ENCODE results near the gene NISCH. TPM values are rescaled to one million over a fixed set of nuclear protein-coding genes. Genes with fewer than 3 reads are reported as not detected.

The NISCH gene
- total and polyA plus RNA-seq, 2 of the 8 experiments (the other 6 are each of a cell fraction or from before 2014, with no cell fraction given) = 71.2 to 71.9 TPM

DNA sequence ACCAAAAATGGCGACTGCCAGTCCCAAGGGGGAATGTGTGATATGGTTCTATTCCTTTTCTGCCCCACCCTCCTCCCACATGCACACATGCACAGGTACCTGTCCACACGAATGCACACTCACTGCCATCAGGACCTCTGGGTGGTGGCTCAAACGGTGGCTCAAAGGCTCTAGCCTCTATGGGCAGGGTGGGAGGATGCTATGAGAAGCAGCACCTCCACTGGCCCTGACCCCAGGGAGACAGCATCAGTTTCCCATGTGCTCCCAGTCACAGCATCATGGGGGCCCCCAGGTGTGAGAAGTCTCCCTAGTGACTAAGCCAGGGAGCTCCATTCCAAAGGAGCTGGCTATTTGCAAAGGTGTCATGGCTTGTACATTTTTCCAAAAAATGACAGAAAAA lies 26.4 kb upstream of the NISCH start:
- Histone ChIP-seq H3K9me3 (ENCODE audit: insufficient read depth in 2 of 2, low read depth in 1 of 2, low read length in 1 of 2) (no peaks in the 10 kb centered on the region), H3K14ac (ENCODE audit: insufficient read length) (no peak overlapping the region), H3K79me2 (ENCODE audit: control insufficient read depth in 1 of 2, insufficient read depth in 2 of 2, low read length in 2 of 2) (no peaks in the 10 kb centered on the region), H2BK5ac (ENCODE audit: low read depth, low read length) (no peak overlapping the region), H4K91ac (replicated peaks; ENCODE audit: insufficient read length, low read length) (no peak overlapping the region), H4K20me1 (replicated peaks in 1 of 2; ENCODE audit: control insufficient read depth in 1 of 2, insufficient read depth in 2 of 2, low read length in 2 of 2) (no peaks in the 10 kb centered on the region), H2BK15ac (ENCODE audit: low read length) (no peak overlapping the region; the same call in 1 of the 2 replicates), H3K56ac (replicated peaks; ENCODE audit: insufficient read length, low read depth, low read length) (no peak overlapping the region), H3K23ac (ENCODE audit: insufficient read length) (no peak overlapping the region), H2BK20ac (ENCODE audit: low read length) (no peak overlapping the region), H3K27me3 (replicated peaks in 1 of 4; ENCODE audit: control insufficient read depth in 3 of 4, extremely low read depth in 1 of 4, insufficient read depth in 3 of 4, low read length in 3 of 4) (no peaks in the 10 kb centered on the region), H3K4me1 (replicated peaks in 1 of 4; ENCODE audit: control insufficient read depth in 3 of 4, insufficient read depth in 4 of 4, low read length in 3 of 4) (no peaks in the 10 kb centered on the region), H4K5ac (ENCODE audit: insufficient read length, low read depth, low read length) (no peak overlapping the region), H3K4me2 (ENCODE audit: insufficient read depth in 1 of 2, low read depth in 2 of 2, low read length in 2 of 2) (no peak overlapping the region), H2BK12ac (ENCODE audit: low read depth, low read length) (no peak overlapping the region), H3K36me3 (ENCODE audit: control insufficient read depth in 2 of 4, insufficient read depth in 4 of 4, low read length in 3 of 4) (no peaks in the 10 kb centered on the region), H3K79me1 (ENCODE audit: low read depth, low read length) (no peaks in the 10 kb centered on the region), H3K9ac (replicated peaks in 1 of 4; ENCODE audit: extremely low read depth in 1 of 4, low read depth in 3 of 4, low read length in 3 of 4) (no peak overlapping the region), H3K18ac (ENCODE audit: extremely low read depth, low read length) (no peak overlapping the region), H3K4ac (replicated peaks; ENCODE audit: insufficient read length, low read depth, low read length) (no peak overlapping the region), H2BK120ac (replicated peaks; ENCODE audit: low read depth, low read length) (no peak overlapping the region), H3K23me2 (ENCODE audit: low read depth, low read length) (no peaks in the 10 kb centered on the region), H4K8ac (ENCODE audit: extremely low read depth, insufficient read depth, low read length) (no peak overlapping the region), H2AK5ac (ENCODE audit: low read depth, low read length) (no peak overlapping the region), H2AFZ (ENCODE audit: low read length) (no peak overlapping the region), H3K4me3 (ENCODE audit: extremely low read depth in 1 of 4, insufficient read depth in 2 of 4, low read depth in 3 of 4, low read length in 4 of 4) (no peak overlapping the region), H3K27ac (ENCODE audit: low read depth, low read length) (no peak overlapping the region)
- 57% methylated on average over 3 of the region's 3 CpGs; no CpG with 5 or more reads in 1 of the 2 experiments for WGBS, 2 experiments (ENCODE audit: extremely low coverage in 1 of 2, insufficient coverage in 1 of 2, insufficient read length in 1 of 2, insufficient replicate concordance in 2 of 2, low coverage in 1 of 2, low lambda C conversion rate in 2 of 2, missing lambda C conversion rate in 1 of 2)
- no peak for FAIRE-seq
- CTCF ChIA-PET (ENCODE audit: partially characterized antibody) = interaction anchor here (0.7 to 4.4 kb wide), 14 partner anchors 9 to 414 kb away, joined by 3 to 23 read pairs (median 3); no protein-coding TSS in a partner anchor
- POLR2A ChIA-PET (ENCODE audit: partially characterized antibody) = interaction anchor here (10.5 kb wide), 1 partner anchor 17 kb away, joined by 112 read pairs; the partner anchor contains the start of gene SEMA3G
- no peak for DNase-seq (ENCODE audit: low read depth in 1 of 2, low spot score in 2 of 2)
- TF ChIP-seq SP4 (IDR thresholded peaks at IDR 0.05; ENCODE audit: low read length) (no peak), SAP30 (IDR thresholded peaks at IDR 0.05; ENCODE audit: insufficient read depth, insufficient replicate concordance, low read length) (no peak), BRCA1 (IDR thresholded peaks at IDR 0.05; ENCODE audit: low read depth, low read length) (no peak), JUND (IDR thresholded peaks at IDR 0.05; ENCODE audit: low read length) (no peak), RBBP5 (IDR thresholded peaks at IDR 0.05; ENCODE audit: borderline replicate concordance, low read depth, low read length) (no peak), RXRA (IDR thresholded peaks at IDR 0.05; ENCODE audit: insufficient read depth, low read depth, low read length) (no peak), CHD2 (IDR thresholded peaks at IDR 0.05; ENCODE audit: low read length) (no peak), TAF1 (IDR thresholded peaks at IDR 0.05; ENCODE audit: low read depth, low read length) (no peak), ASH2L (IDR thresholded peaks at IDR 0.05; ENCODE audit: low read length) (no peak), EZH2 (IDR thresholded peaks at IDR 0.05; ENCODE audit: low read depth, low read length, severe bottlenecking) (no peak), CEBPB (IDR thresholded peaks at IDR 0.05; ENCODE audit: low read depth, low read length) (no peak), SIRT6 (IDR thresholded peaks at IDR 0.05; ENCODE audit: low read length) (no peak), EGR1 (IDR thresholded peaks at IDR 0.05; ENCODE audit: borderline replicate concordance, low read depth, low read length) (no peak)
- TF ChIP-seq, protein P1, sequence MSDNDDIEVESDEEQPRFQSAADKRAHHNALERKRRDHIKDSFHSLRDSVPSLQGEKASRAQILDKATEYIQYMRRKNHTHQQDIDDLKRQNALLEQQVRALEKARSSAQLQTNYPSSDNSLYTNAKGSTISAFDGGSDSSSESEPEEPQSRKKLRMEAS (IDR thresholded peaks at IDR 0.05) = no peak

All from H1 (cell line).